HS-5 (cell line): ENCODE data around the gene TRPV4.
"Not testable (repeated sequence)": the region's sequence is repeated elsewhere in the genome, so short reads cannot be mapped to it uniquely, and the experiment has no call there.

Experiments
- DNase-seq: peaks from one replicate; pipeline ENCODE4 v3.0.0-alpha.2; 2012; ENCODE audit warnings: low read depth

TRPV4 gene

DNA sequence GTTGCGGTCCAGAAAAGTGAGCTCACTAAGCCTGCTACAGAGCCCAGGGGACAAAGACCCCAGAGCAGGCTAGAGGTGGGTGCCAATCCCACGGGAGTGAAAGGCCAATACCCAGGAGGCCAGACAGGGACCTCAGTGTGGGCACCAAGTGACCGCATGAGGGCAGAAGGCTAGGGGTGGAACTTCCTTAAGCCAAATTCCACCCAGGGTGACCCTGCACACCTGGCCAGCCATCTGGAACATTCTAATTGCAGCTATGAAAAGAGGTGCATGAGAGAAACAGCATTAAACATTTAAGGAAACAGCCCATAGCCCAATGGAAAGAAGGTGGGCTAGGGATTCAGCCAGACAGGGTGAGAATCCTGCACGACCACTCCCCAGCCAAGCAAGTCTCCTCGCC, 27.8 kb upstream of the TRPV4 start:
- no peak for DNase-seq

DNA sequence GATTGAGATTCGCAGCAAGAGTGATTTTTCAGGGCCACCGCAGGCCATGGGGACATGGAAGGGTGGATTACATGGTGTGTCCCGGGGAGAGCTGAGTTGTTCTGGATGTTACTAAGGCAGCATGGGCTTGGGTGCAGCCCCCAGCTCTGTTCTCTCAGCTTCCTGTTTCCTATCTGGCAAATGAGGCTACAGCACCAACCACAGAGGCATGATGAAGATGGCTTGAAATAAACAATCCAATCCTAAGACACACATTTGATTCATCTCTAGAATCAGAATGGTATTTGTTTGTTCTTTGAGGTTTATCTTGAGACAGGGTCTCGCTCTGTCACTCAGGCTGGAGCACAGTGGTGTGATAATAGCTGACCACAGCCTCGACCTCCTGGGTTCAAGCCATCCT, 25.6 kb upstream of the TRPV4 start:
- DNase-seq: no peak

DNA sequence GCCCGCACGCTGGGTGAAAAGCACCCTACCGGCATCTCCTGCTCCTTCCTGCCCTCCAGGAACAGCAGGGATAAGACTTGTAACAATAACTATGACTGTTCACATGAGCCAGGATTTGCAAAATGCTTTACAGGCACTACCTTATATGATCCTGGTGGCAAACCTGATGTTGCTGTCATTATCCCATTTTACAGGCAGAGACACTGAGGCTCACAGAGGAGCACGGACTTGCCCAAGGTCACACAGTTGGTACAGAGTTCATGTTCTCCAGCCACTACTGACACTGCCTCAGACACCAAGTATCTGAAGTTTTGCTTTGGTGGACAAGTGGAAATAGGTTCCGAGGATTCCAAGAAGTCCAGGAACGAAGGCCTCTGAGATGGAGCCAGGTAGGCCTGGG, 24.5 kb upstream of the TRPV4 start:
- no peak for DNase-seq

DNA sequence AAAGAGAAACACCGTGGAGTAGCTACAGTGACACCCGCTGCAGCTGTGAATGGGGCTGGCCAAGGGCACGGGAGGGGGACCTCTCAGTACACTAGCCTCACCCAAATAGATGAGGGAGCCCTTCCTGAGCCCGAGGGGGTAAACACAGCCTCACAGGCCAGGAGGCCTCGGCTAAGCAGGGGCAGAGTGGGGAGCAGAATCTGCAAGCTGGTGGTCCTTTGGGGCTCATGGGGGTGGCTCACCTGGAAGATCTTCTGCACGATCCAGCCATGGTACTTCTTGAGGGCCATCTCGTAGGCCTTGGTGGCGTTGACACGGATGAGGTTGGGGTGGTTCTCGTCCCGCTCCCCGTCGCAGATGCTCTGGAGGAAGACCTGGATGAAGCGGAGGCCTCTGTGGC, 22.2 kb upstream of the TRPV4 start:
- DNase-seq: no peak

DNA sequence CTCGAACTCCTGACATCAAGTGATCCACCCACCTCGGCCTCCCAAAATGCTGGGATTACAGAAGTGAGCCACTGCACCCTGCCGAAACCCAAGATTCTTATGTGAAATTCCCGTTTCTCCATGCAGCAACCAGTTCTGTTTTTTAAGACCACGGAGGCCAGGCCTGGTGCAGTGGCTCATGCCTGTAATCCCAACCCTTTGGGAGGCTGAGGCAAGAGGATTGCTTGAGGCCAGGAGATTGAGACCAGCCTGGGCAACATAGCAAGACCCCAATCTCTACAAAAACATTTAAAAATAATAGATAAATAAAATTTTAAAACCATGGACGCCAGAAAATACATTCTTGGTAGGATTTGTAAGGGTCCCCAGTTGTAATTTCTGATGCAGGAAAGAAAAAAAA, 17.3 kb upstream of the TRPV4 start:
- not testable (repeated sequence) for DNase-seq

DNA sequence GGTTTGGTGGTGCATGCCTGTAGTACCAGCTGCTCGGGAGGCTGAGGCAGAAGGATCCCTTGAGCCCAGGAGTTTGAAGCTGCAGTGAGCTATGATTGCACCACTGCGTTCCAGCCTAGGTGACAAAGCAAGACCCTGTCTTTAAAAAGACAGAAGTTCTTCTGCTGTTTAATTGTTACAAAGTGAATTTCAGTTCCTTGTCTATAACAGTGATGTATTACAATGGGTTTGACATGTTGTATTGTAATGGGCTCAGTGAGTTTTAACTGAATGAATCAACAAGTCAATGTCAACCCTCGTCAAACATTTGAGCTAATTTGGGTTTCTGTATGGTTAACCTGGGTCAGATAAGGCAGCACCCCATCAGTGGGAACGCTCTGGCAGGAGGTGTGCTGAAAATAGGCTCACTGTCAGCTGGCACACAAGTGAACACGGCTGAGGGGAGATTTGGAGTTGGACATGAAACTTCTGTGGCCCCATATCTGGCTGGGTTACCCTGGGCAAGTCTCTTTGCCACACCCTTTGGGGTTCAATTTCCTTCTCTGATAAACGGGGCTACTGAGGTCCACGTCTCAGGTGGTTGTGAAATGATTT, 14.0 kb upstream of the TRPV4 start:
- DNase-seq: no peak

DNA sequence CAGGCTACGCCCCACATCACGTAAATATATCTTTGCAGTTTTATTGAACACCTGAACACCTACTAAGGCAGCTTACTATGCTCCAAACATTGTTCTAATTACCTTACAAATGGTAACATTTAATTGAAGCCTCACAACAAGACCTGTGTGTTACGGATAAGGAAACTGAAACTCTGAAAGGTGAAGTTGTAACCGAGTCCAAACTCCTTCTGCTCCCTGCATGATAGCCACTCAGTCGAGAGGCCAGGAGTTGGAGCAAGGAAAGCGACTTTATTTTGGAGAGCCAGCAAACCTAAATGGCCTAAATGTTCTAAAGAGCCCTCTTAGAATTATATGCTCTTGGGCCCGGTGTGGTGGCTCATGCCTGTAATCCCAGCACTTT, 12.6 kb upstream of the TRPV4 start:
- no peak for DNase-seq

DNA sequence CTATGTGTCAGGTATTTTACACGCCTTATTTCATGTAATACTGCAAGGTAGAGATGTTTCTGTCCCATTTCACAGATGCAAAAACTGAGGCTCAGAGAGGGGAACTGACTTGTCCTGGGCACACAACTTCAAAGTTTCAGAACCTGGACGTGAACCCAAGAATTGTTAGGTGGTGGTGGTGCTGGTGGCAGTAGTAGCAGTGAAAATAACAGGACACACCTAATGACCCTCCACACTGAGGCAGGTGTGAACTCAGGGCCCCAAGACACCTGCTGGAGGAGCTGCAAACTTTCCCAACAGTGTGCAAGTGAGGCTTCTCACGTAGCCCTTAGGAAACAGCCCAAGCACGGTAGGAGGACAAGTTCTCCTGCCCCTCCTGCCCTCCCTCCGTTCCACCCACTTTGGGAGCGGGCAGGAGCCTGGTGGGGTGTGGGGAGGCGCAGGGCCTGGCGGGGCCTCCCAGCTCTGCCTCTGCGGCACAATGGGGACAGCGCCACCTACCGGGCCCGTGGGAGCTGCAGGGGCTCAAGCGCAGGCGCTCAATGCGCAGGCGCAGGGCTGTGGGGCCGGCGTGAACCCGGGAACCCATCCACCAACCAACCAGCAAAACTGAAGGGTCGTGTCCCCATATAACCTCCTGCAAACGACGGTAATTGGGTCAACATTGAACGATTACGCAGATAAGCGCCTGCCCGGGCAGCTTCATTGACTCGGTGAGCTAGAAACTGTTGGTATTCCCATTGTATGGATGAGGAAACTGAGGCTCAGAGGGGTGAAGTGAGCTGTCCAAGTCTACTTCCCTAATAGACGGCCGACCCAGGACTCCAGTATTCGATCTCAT, 12.0 kb upstream of the TRPV4 start:
- DNase-seq: no peak

DNA sequence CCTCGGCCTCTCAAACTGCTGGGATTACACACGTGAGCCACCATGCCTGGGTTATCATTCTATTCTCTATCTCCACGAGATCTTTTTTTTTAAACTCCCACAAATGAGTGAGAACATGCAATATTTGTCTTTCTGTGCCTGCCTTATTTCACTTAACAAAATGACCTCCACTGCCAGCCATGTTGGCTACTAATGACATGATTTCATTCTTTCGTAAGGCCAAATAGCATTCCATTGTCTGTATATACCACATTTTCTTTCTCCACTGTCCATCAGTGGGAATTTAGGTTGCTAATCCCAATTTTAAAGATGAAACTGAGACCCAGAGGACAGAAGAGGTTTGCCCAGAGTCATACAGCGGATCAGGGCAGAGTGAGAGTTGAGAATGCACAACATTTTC, 10.9 kb upstream of the TRPV4 start:
- DNase-seq: no peak

DNA sequence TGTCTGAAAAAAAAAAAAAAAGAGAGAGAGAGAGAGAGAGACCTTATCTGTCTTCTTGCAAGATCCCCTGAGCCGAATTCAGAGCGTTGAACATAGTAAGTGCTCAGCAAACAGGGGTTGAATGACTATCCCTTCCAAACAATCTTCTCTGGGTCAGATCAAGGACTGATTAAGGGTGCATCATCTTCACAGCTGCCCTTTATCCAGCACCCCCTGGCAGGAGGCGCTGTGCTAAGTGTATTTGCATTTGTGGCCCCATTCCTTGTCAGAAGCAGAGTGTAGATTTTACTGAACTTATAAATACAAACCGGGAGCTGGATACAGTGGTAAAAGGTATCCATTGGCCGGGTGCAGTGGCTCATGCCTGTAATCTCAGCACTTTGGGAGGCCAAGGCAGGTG, 8.8 kb upstream of the TRPV4 start:
- no peak for DNase-seq

DNA sequence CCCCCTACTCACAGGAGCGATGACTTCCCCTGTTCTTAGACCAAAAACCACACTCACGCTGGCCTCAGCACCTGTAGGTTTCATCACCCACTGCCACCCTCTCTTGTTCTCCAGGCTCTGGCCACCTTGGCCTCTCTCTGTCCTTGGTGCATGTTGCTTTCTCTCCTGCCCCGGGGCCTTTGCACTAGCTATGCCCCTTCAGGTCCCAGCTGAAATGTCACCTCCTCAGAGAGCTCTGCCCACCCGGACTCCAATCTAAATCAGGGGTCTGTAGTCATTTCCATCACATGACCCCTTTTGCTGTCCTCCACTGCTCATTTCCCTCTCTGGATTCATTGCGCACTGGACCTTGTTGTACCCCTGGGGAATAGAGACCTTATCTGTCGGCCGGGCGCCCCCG, 8.2 kb upstream of the TRPV4 start:
- DNase-seq: no peak

DNA sequence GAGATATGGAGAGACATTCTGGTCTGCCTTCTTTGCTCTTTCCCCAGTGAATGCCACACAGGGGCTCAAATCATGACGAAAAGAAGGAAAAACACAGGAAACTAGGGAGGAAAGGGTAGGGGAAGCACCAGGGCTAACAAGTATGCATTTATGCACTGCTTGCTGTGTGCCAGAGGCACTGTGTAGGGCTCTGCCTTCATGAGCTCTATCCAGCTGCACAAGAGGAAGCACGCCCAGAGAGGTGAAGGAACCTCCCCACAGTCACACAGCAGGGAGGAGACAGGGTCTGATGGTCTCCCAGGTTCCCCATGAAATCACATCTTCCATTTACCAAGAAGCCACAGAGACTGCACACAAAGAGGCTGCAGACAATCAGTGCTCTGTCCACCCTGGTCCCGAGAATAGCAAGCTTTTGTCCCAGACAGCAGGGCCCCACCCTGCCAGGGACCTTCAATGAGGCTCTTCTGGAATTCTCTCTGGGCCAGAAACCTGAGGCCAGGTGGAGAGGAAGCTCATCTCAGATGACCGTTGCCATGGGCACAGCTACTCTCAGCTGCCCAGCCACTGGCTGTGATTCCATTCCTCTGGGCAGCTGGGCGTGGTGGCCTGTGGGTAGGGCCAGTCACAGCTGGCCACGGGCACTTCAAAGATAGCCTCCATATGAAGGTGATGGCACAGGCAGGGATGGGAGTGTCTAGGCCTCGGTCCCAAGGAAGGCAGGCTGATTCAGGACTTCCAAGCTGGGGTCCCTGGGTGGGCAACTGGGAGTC, 7.3 kb upstream of the TRPV4 start:
- DNase-seq: no peak

DNA sequence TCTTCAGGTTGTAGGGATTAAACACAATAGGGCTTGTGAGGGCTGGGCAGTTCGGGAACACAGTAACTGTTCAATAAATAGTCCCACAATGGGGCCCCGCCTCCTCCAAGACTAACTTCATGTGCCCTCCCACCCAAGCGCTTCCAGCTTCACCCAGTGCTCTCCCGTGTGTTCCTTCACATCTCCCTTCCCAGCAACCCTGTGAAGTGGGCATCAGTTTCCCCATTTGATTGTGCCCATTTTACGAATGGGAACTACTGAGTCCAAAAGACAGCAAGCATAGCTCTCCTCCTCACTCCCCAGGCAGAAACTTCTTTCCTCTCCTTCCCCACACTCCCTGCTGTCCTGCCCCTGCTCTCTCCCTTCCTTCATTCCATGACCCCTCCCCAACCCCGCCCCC, 6.2 kb upstream of the TRPV4 start:
- no peak for DNase-seq

DNA sequence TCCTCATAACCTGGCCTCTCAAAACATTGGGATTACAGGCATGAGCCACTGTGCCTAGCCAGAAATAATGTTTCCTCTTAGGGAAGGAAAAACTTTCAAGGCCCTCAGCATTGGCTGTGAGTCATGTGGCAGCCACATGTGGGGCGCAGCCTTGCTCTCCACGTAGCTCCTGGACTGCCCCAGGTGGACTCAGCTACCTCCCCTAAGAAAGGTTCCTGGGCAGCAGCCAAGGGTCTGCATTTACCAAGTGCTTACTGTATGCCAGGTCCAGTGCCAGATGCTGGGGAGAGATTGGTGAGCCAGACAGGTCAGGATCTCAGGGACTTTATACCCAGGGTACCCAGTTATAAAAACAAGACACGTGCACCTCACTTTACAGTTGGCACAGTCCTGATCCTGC, 3.7 kb upstream of the TRPV4 start:
- DNase-seq: no peak

DNA sequence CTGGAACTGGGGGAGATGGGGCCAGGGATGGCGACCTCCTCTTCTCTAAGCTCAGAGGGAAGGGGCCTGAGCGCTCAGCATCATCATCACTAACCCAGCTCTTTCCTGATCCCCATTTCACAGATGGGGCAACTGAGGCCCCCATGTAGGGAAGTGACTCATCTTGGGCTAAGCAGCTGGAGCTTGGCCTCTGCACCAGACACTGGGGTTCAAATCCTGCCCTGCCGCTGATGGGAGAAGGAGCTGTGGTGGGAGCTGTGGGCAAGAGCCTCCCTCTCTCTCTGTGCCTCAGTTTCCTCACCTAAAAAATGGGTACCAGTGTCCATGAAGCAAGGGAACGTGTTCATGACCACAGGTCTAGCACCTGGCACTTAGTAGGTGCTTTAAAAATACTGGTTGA, 2.6 kb upstream of the TRPV4 start:
- no peak for DNase-seq

DNA sequence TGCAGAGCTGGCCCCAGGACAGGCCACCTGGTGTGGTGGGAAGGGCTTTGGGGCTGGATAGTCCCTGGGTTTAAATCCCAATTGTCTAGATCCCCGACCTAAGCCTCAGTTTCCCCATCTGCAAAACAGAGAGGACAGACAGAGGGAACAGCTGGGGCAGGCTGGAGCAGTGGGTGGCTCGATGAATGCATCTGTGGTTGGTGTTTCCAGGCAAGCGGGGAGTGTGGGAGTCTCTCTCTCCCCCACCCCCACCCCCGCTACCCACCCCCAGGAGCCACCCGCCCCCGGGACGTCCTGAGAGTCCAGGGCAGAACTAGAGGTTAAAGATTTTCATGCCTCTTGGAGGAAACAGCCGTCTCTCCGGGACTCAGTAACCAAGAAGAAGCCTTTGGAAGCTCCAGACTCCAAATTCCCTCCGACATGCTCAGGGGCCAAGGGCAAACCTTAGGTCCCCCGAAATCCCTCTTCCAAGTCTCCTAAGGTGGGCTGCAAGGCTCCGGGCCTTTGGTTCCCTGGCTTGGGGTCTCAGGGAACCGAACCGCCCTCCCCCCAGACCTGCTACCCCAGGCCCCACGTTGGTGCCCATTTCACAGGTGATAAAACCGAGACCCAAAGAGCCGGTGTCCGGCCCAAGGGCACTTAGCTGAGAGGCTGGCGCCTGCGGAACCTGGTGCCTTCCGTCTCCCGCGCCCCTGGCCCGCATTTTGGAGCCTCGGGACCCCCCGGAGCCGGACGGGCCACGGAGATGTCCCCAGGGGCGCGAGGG, 474 bp downstream of the TRPV4 start:
- no peak for DNase-seq

DNA sequence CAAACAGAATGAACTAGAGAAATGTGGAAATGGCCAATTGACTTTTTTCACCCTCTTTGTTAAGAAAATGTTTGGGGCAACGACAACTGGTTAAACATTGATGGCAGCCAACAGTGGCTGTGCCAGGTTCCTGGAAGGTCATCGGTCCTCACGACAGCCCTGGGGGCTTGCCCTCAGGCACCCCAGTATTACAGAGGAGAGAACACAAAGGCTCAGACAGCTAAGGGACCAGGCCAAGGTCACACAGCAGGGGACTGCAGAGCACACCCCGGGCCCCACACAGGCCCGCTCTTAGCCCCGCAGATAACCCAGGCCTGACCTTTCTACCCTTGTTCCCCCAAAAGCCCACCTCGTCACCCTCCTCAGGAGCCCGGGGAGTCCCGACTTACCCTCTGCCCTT, 1.3 kb downstream of the TRPV4 start:
- DNase-seq: no peak

DNA sequence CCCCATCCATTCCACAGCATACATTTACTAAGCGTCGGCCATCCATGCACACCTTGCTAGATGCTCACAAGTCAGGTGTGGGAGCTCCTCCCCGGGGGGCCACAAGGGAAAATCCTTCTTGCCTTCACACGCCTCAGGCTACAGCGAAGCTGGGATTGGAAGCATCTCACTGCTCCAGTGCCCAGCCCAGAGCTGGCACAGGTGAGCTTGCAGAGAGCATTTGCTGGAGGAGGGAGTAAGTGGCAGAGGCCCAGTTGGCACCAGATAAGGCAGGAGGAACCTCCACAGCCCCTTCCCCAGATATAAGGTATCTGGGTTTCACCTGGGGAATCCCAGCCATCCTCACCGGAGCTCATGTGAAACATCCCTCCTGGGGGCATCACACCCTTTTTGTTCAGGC, 1.8 kb downstream of the TRPV4 start:
- DNase-seq: no peak

DNA sequence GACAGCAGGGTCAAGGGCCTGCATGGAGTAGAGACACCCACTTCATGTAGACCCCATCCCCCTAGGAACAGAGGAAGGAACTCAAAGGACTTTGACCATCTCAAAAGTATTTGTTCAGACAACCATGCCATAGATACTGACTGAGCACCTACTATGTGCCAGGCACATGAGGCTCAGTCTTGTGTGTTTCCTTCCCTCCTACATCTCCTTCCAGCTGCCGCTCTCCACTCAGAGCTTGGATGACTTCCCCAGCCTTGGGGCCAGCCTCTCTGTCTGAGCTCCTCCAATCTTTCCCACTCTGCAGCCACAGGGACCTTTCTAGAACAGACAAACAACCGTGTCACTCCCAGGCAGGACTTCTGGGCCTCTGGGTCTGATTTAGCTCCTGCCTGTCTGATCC, 2.5 kb downstream of the TRPV4 start:
- DNase-seq: no peak

DNA sequence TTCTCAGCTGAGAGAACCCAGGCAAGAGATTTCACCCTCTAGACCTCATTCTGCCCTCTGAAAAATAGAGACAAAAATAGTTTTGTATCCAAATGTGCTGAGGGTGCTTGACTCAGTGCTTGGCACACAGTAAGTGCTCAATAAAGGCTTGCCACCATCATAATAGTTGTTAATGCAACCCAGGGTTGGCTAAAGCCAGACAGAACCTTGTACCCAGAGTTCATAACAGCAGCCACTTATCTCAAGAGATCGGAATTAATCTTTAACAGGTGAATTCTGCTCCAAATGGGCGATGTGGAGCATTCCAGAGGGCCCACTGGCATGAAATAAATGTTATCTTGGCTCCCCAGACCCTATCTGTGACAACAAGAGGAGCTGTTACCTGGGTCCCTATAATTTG, 2.9 kb downstream of the TRPV4 start:
- DNase-seq: no peak

DNA sequence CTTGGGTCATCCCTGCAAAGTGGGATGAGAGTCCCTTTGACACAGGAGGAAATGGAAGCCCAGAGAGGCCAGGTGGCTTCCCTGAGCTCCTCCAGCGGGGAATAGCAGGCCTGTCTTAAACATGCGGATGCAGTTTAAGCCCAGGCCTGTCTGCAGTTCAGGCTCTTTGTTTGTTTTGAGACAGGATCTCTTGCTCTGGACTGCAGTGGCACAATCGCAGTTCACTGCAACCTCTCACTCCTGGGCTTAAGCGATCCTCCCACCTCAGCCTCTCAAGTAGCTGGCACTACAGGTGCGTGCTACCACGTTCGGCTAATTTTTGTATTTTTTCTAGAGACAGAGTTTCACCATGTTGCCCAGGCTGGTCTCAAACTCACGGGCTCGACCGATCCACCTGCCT, 3.5 kb downstream of the TRPV4 start:
- no peak for DNase-seq

DNA sequence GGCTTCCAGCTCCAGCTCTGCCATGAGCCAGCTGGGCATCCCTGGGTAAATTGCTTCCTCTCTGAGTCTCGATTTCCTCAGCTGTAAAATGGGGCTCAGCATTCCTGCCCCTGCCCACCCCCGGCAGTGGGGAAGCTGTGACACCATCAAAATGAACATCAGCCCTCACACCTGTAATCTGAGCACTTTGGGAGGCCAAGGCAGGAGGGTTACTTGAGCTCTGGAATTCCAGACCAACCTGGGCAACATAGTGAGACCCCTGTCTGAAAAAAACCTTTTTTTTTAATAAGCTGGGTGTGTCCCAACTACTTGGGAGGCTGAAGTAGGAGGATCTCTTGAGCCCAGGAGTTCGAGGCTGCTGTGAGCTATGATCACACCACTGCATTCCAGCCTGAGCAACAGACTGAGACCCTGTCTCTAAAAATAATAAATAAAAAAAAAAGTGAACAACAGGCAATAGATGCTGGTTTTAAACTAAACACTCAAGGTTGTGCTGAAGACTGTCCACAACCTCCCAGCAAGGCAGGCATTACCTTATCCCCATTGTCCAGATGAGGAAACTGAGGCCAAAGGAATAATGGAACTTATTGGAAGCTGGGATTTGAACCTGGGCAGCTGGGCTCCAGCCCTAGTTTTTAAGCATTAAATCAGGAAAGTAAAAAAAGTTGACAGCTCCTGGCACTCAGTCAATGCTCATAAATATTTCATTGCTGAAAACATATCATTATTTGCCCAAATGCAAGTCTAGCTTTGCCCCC, 4.3 kb downstream of the TRPV4 start:
- DNase-seq: no peak
